GM21447 (cell line): ENCODE results near the gene OR6N1.

Experiments used
- ATAC-seq: cut with Tn5 transposase; IDR thresholded peaks from one replicate; pipeline ENCODE4 v1.9.1; 2021; ENCODE audit not compliant: unreplicated experiment

The OR6N1 gene

DNA sequence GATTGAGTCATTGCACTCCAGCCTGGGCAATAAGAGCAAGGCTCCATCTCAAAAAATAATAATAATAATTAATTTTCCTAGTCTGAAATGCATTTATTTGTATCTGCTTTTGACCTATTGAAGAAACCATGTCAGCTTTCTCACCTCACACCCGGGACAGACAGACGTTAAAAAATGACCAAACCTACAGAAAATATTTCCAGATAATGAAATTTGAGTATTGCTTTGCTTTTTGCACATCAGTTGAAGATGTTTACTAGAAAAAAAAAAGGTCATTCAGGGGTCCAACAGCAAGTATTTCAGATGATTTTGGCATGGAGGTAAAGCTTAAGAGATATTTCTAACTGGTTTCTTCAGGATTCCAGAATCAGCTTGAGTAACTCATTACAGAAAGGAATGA lies 17.6 kb downstream of the OR6N1 start, which contains the start of gene OR6K6:
TSS of gene OR6K6 (plus strand) at position 301 of the 400 bp plus-strand sequence. CDS start 168 bp downstream, outside the sequence.
- no peak for ATAC-seq

DNA sequence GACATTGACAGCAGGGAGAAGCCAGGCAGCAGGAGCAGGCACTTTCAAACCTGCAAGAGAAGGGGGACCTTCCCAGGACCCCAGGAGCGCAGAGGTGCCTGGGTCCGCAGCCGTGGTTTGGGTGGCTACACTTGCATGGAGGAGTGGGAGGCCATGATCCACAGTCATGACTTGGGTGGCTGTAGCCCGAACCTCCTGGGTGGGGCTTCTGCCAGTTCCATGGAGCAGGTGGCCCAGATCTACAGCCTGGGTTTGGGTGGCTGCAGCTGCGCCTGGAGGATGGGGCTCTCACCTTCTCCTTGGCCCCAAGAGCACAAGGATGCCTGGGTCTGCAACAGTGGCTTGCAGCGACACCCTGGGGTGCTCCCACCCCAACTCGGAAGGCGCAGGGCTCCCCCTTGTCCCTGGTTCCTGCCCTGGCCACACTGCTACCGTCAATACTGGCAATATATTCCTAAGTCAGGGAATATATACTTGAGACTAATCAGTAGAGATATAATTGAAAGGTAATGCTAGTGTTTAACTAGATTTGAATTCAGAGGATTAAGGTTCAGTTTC lies 19.8 kb downstream of the OR6N1 start:
- ATAC-seq, result no peak

- no peak for ATAC-seq
Observed at GRCh38 chr1:158735848-158736247, 36.1 kb downstream of the OR6N1 start.

GRCh38 chr1:158732524-158732923 lies 39.5 kb downstream of the OR6N1 start:
- no peak for ATAC-seq

DNA sequence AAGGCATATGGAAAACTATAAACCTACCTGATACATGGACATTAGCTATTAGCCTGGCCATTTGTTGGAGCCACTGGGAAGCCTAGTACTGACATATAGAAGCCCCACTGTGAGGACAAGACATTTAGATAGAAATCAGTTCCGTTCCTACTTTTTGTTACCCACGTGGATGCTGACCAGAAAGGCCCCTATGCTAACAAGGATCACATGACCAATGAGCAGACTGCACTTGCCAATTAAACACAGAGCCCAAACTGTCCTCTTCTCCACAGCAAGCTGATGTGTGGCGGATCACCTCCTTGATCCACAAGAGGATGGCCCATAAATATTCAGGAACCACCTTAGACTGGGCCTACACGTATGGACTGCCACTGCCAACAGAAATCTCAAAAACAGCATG lies 40.3 kb downstream of the OR6N1 start:
- ATAC-seq, result no peak

DNA sequence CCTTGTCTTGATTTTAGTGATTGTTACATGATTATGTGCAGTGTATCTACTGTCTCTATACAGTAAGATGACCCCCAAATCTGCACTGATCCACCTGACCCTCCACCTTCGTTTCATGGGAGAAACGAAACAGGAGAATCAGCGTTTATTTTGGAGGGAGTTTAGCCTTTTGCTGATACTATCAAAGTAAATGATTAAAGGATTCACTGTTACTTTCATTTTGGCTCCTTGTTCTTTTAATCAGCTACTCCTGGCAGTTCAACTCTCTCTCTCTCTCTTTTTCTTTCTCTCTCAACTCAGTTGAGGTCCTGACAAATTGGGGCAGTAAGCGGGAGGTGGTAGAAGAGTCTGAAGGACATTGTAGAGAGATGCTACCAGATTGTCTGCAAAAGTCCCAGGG lies 41.5 kb downstream of the OR6N1 start:
- no peak for ATAC-seq

DNA sequence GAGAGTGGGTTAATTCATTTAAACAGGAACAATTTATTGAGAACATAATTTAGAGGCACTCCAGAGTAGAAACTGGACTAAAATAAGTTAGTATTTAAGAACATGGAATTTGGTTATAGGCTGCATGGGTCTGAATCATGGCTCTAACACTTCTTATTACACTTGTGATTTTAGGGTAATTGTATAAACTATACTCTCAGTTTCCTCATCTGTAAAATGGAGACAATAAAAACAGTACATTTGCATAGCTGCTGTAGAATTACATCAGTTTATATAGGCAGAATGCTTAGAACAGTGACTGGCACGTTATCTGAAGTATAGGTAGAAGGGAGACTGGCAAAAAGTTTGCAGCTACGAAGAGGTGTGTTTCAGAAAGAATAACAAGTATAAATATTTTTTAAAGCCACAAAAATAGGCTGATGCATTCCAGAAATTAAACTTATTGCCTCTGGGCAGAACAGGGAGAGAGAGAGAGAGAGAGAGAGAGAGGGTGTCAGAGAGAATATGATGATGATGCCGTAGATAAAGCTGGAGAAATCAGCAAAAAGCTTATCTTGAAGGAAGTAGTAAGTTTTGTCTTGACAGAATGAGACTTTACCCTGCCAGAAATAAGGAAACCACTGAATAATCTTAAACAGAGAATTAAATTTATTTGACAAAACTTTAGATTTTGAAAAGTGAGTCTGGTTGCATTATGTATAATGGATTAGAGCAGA lies 43.3 kb downstream of the OR6N1 start:
- ATAC-seq, result no peak

DNA sequence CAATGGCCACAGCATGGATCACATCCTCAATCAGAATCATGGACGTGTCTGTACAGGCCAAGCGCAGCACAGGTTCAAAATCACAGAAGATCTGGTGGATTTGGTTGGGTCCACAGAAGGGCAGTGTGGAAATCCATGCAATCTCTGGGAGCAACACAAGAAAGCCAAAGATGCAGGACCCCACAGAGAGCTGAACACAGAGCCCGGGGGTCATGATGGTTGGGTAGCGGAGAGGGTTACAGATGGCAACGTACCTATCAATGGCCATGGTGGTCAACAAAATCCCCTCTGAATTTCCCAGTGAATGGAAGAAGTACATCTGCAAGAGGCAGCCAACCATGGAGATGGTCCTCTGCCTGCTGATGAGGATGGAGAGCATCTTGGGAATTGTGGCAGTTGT lies 47.6 kb downstream of the OR6N1 start:
- ATAC-seq, result no peak

DNA sequence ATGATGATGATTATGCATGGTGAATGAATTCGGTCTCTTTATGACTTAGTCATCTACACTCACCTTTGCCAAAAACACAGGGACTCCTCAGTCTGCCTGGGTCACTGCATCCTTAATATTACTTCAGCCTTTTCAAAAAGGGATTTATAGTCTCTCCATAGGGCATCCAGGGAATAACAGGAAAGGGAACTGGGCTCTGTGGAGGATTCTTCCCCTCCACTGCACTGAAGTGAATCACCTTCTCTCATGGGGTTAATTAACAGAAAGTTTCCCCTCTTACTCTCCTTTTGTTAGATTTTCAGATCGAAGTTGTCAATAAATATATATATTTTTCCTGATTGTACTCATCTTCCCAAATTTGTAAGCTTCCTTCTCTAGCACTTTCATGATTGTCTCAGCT lies 51.4 kb downstream of the OR6N1 start, which contains the start of gene OR6K3:
TSS of gene OR6K3 (minus strand) at position 101 of the 400 bp plus-strand sequence. CDS start 2,605 bp downstream, outside the sequence.
- no peak for ATAC-seq

DNA sequence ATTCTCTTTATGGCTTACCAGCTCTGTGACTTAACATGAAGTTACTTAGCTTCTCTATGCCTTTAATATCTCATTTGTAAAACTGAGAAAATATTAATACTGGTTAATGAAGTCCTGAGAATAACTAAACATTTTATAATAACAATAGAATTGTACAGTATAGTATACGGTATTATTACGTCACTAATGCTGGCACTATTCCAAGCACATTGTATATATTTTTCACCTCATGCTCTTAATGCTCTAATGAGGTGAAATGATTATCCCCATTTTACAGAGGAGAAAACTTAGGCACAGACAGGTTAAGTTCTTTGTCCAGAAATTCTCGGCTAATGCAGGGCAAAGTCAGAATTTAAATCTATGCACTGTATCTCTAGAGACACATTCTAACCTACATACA lies 52.3 kb downstream of the OR6N1 start:
- no peak for ATAC-seq

GRCh38 chr1:158717344-158717743 lies 54.7 kb downstream of the OR6N1 start:
- no peak for ATAC-seq

DNA sequence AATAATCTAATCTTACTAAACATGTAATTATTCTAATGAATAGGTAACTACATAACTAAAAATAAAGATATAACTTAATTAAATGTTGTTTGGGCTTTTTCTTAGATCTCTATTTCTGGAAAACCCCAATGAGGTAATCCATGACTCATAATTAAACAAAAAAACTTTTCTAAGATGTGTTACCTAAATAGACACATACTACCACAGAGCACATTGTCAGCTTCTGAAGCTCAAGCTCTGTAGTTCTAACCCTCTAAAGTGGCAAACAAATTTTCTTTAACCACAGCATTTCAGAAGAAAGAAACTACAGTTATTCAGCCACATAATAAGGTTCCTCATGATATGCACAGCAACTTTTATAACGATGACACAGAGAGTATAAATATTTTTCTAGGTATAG lies 55.7 kb downstream of the OR6N1 start:
- no peak for ATAC-seq

- no peak for ATAC-seq
Observed at GRCh38 chr1:158714754-158715153, 57.2 kb downstream of the OR6N1 start.
